Activated CD4-positive, alpha-beta T cell treated with anti-CD3 and anti-CD28 coated beads, Interleukin-2, amount 50 U/mL, for 1 hour (primary cell): ENCODE data around the gene KRT17.
"Not testable (repeated sequence)": the region's sequence is repeated elsewhere in the genome, so short reads cannot be mapped to it uniquely, and the experiment has no call there.

Experiments used
- DNase-seq: peaks from one replicate; pipeline ENCODE4 v3.0.0-alpha.2; 2020

Gene KRT17

DNA sequence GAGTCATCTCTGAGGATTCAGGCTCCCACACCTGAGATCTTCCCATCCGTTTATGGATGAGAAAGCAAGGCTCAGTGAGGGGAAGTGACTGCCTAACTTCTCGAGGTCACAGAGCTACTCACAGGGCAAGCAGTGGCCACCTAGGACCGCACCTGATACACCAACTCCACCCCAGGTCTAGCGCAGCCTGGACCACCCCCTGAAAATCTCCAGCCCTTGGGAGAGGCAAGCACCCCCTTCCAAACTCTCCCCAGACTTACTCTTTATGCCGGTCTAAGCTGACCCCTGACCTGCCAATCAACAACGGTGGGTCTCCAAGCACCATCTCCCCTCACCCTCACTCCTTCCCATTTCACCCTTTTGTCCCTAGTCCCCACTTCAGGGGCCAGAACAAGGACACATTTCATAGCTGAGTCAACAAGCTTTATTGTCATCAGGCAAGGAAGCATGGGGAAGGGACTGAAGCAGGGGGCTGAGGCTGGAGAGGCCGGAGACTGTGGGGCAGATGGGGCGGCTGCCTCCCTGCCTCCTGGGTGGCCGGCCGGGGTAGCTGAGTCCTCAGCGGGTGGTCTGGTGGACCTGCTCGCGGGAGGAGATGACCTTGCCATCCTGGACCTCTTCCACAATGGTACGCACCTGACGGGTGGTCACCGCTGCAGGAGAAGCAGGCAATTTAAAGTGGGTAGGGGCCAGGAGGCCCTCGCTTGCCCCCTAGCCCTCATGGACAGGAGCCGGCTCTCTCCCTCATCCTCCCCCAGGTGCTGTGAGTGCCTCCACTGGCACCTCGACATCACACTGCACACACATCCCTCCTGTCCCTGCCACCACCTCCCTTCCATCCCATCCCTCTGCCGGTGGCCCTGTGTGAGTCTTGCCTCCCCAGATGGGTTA, 5.1 kb downstream of the KRT17 start:
- no peak for DNase-seq

DNA sequence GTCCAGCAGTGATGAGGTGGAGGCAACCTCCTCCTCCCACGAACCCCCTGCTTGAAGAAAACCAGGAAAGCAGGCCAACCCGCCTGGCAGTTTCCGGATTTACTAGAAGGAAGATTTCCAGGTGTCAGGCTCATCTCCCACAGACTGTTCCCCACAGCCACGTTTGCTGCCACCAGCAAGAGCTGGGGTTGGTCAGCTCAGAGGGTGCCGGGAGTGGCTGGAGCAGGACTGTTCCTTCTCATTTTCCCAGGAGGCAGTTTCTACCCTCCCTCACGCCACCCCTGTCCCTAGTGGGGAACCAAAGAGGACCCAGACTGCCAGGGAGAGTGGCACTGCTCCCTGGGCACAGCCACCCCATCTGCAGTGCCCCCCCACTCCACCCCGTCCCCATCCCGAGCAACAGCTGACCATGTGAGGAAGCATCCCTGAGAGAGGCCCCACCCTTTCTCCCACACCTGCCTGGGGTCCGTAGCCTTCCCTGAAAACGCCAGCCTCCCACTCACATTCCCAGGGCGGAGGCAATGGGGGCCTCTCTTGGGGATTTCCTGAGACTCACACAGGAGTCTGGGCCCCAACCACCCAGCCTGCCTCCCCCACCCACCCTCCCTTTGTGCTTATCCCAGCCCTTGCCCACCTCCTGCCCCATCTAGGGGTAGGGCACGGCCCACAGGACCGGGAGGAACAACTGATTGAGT, 5.9 kb downstream of the KRT17 start:
- DNase-seq = no peak

- DNase-seq = no peak
Measured at GRCh38 chr17:41617698-41618097, 6.7 kb downstream of the KRT17 start.

GRCh38 chr17:41617136-41617535, 7.2 kb downstream of the KRT17 start:
- no peak for DNase-seq

GRCh38 chr17:41616486-41616885, 7.9 kb downstream of the KRT17 start:
- DNase-seq = not testable (repeated sequence)

GRCh38 chr17:41615454-41615853, 8.9 kb downstream of the KRT17 start:
- no peak for DNase-seq

- DNase-seq = not testable (repeated sequence)
Measured at GRCh38 chr17:41614767-41615166, 9.6 kb downstream of the KRT17 start.

GRCh38 chr17:41614098-41614497, 10.3 kb downstream of the KRT17 start:
- no peak for DNase-seq

DNA sequence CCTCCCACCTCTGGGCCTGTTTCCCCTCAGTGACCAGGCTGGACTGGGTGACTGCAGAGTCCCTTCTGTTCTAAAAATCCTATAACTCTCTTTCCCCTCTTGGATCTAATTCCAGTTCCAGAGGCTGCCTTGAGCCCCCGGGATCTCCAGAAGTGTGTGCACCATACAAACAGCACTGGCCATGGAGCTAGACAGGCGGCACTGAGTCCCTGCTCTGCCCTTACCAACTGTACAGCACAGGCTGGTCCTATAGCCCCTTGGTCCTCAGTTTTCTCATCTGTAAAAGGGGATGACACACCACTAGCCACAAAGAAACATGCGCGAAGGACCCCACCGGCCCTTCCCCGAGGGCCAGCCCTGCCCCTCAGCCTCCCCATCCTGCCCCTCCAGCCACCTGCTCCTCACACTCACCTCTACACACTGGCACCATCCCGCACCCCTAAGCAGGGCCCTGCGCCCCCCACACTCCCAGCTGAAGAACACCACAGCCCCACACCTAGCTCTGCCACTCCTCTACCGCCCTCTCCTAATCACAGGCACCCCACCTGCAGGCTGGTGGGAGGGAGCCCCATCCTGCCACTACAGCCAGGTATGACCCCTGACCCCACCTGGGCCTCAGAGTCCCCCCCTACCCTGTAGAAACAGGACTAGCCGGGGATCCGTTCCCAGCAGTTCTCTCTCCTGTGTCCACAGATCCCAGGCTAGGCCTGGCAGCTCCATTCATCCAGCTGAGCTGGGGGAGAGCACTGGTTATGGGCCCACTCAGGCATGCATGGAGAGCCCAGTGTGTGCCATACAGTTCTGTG, 10.9 kb downstream of the KRT17 start:
- no peak for DNase-seq

- not testable (repeated sequence) for DNase-seq
Measured at GRCh38 chr17:41612376-41613160, 11.8 kb downstream of the KRT17 start, which contains the start of gene KRT16. TSS of gene KRT16 (minus strand) at chr17:41612767. CDS start at chr17:41612688, 79 bp downstream.

- DNase-seq = no peak
Measured at GRCh38 chr17:41610965-41611640, 13.3 kb downstream of the KRT17 start.

GRCh38 chr17:41610061-41610517, 14.3 kb downstream of the KRT17 start:
- not testable (repeated sequence) for DNase-seq

GRCh38 chr17:41606930-41607329, 17.4 kb downstream of the KRT17 start:
- DNase-seq = not testable (repeated sequence)

GRCh38 chr17:41602524-41602923, 21.9 kb downstream of the KRT17 start:
- DNase-seq = no peak

DNA sequence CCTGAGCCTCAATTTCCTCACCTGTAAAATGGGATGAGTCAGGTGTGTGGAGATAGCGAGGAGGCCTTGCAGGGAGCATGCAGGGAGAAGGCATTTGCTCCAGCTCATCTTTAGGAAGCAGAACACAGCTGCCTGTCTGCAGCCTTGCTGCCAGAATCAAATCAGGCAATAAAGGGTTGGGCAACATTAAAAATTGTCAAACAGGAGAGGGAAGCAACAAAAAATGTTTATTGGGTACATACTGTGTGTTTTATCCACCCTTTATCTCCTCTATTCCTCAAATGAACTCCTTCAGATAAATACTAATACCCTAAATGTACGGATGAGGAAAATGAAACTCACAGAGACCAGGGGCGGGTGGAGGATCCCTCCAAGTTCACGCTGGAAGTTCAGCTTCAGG, 24.1 kb downstream of the KRT17 start:
- no peak for DNase-seq

DNA sequence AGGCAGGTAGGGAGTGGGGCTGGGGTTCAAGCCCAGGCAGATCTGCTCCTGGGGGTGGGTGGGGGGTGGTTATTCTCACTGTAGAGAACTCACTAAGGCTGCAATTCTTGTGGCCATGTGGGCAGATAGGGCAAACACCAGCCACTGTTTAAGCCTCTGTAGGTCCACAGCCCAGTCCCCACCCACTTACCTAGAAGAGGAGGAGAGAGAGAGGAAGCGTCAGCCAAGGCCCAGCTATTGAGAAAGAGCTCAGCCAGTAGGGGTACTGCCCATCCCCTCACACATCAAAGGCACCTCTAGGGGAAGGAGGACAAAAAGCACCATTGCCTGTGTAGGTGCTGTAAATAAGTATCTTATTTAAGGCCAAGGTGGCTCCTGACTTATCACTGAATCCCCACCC, 24.7 kb downstream of the KRT17 start:
- DNase-seq = no peak

DNA sequence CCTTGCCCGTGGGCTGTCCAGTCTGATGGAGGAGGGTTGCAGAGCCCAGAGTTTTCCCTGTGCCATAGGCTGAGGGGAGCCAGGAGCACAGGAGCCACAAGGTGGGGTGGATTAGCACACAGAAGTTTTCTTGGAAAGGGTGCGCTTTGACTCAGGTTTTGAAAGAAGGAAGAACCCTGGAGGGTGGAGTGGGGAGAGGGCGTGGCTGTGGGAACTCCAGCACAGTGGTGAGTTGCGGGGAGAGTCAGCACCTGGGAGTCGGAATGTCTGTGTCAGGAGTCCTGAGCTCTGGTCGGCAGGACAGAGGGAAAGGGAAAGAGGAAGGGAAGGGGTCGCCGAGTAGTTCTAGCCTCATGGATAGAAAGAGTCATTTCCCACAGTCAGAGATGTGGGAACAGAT, 28.8 kb downstream of the KRT17 start:
- no peak for DNase-seq

- DNase-seq = no peak
Measured at GRCh38 chr17:41594363-41594915, 29.9 kb downstream of the KRT17 start.

- DNase-seq = no peak
Measured at GRCh38 chr17:41593306-41593981, 30.9 kb downstream of the KRT17 start.

DNA sequence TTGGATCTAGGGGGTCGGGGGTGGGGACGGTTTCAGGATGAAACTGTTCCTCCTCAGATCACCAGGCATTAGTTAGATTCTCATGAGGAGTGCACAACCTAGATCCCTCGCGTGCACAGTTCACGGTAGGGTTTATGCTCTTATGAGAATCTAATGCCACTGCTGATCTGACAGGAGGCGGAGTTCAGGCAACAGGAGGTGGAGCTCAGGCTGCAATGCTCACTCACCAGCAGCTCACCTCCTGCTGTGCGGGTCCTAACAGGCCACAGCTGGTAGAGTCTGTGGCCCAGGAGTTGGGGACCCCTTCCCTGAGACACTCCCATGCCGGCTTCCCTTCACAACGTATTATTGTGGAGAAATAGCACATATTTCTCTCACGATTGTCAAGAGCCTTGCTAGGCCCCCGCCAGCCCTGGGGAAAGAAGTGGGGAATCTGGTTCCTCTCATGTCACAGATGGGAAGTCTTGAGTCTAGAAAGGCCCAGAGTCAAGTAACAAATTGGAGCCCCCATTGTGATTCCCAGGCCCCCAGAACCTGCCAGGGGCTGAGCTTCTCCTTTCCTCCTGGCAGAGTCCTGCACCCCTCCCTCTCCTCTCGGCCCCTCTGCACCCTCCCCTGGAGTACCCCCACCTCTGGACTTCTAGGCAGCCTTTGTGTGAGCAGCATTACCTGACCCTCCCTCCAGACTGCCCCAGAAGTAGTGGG, 31.6 kb downstream of the KRT17 start:
- no peak for DNase-seq
